SK-N-SH (cell line): Measurements from ENCODE around the gene CADM1.

ENCODE experiments used
- CTCF ChIP-seq: fragments of 200-600 bp; sonication (generic); IDR thresholded peaks from 2 replicates; pipeline ENCODE4 v1.6.1; 2017; ENCODE audit warnings: antibody characterized with exemption, mild to moderate bottlenecking, moderate library complexity
- EP300 ChIP-seq, 2 experiments: IDR thresholded peaks; 2 replicates each; pipeline versions ENCODE4 v1.4.0 to v1.6.1; 2012; ENCODE audit warnings: borderline replicate concordance in 1 of 2, low read depth in 1 of 2, low read length in 1 of 2
- EZH2phosphoT487 ChIP-seq: fragments of 200-600 bp; sonication (generic); IDR thresholded peaks from 2 replicates; pipeline ENCODE4 v1.6.1; 2017; ENCODE audit warnings: low read depth, mixed run types, mild to moderate bottlenecking, antibody characterized with exemption, moderate library complexity, borderline replicate concordance
- MXI1 ChIP-seq: IDR thresholded peaks from 2 replicates; pipeline ENCODE4 v1.6.1; 2012; ENCODE audit warnings: mild to moderate bottlenecking, low read depth, low read length, improper control_type of control experiment
- RCOR1 ChIP-seq: fragments of 150-350 bp; IDR thresholded peaks from 2 replicates; pipeline ENCODE4 v1.6.1; 2017; ENCODE audit warnings: antibody characterized with exemption, low read length
- TEAD4 ChIP-seq: IDR thresholded peaks from 2 replicates; pipeline ENCODE4 v1.4.0; 2012; ENCODE audit warnings: mild to moderate bottlenecking, borderline replicate concordance; ENCODE audit not compliant: insufficient read depth
- YY1 ChIP-seq: IDR thresholded peaks from 2 replicates; pipeline ENCODE4 v1.4.0; 2012; ENCODE audit warnings: low read depth, mild to moderate bottlenecking

GRCh38 chr11:115220423-115220822, 283.8 kb downstream of the CADM1 start:
- no peak for TF ChIP-seq TEAD4
- TF ChIP-seq CTCF: no peak
- TF ChIP-seq MXI1: no peak
- TF ChIP-seq RCOR1: no peak
- TF ChIP-seq YY1: no peak
- no peak for TF ChIP-seq EZH2phosphoT487
- TF ChIP-seq EP300 (IDR thresholded peaks at IDR 0.05; ENCODE audit: borderline replicate concordance in 1 of 2, low read depth in 1 of 2, low read length in 1 of 2): no peak
